ENCODE data around the gene NMRK1. TPM values are rescaled to one million over a fixed set of nuclear protein-coding genes. Genes with fewer than 3 reads are reported as not detected.

Gene NMRK1
- total and polyA plus RNA-seq, 2 of the 13 experiments (the other 11 are each of a cell fraction or from before 2014, with no cell fraction given) = 9.1 to 12.9 TPM

DNA sequence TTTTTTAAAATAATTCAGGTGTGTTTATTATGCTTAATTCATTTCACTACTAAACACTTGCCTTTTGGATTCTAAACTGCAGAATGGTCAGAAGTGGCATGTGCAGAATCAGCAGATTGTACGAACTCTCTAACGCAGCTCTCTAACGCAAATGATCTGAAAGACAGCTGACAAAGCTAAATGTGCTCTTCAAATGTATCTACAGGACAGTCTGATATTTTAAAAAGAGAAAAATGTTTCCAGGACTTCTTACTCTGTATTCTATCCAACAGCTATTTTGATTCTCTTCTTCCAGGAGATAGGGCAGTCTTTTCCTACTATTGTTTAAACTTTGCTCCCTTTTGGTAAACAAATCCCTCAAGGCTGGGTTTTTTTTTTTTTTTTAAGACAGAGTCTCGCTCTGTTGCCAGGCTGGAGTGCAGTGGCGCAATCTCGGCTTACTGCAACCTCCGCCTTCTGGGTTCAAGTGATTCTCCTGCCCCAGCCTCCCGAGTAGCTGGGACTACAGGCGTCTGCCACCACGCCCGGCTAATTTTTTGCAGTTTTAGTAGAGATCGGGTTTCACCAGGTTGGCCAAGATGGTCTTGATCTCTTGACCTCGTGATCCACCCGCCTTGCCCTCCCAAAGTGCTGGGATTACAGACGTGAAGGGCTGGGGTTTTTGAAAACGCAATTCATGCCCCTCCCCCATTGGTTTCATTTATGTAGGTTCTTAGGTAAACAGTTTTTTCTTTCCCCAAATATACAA lies 1.2 kb downstream of the NMRK1 start (continued):
- TF ChIP-seq ZNF549 (CRISPR knock-in tag; IDR thresholded peaks at IDR 0.05) (no peak), KAT2B (IDR thresholded peaks at IDR 0.05; ENCODE audit: borderline replicate concordance, low read depth, low read length) (no peak), RFX3 (CRISPR knock-in tag; IDR thresholded peaks at IDR 0.05) (no peak), TBL1XR1 (IDR thresholded peaks at IDR 0.05; ENCODE audit: borderline replicate concordance, low read length, partially characterized antibody) (no peak), HOXA3 (CRISPR knock-in tag; IDR thresholded peaks at IDR 0.05) (0 out of 2 replicates have a peak, but pooled peaks have one; percentile 19), ELF1 (CRISPR knock-in tag; IDR thresholded peaks at IDR 0.05) (no peak), ZNF792 (CRISPR knock-in tag; IDR thresholded peaks at IDR 0.05) (no peak), ZNF34 (CRISPR knock-in tag; IDR thresholded peaks at IDR 0.05; ENCODE audit: borderline replicate concordance) (no peak), GPN1 (CRISPR knock-in tag; IDR thresholded peaks at IDR 0.05; ENCODE audit: borderline replicate concordance) (no peak), DNMT3B (CRISPR knock-in tag; conservative IDR thresholded peaks at IDR 0.05) (no peak), MATR3 (CRISPR knock-in tag; IDR thresholded peaks at IDR 0.05) (no peak), ZNF777 (CRISPR knock-in tag; IDR thresholded peaks at IDR 0.05) (no peak), KMT2B (CRISPR knock-in tag; IDR thresholded peaks at IDR 0.05) (no peak; the same call in 1 of the 2 replicates), CHD2 (IDR thresholded peaks at IDR 0.05; ENCODE audit: low read depth, low read length) (no peak), HOXA5 (CRISPR knock-in tag; IDR thresholded peaks at IDR 0.05) (no peak), ZNF543 (CRISPR knock-in tag; IDR thresholded peaks at IDR 0.05) (no peak), NFKBIZ (CRISPR knock-in tag; IDR thresholded peaks at IDR 0.05) (no peak), ZFP37 (CRISPR knock-in tag; IDR thresholded peaks at IDR 0.05; ENCODE audit: borderline replicate concordance) (no peak), ZNF44 (CRISPR knock-in tag; IDR thresholded peaks at IDR 0.05) (no peak), ZFX (CRISPR knock-in tag; IDR thresholded peaks at IDR 0.05; ENCODE audit: low read depth) (no peak)
- TF ChIP-seq, protein P1, sequence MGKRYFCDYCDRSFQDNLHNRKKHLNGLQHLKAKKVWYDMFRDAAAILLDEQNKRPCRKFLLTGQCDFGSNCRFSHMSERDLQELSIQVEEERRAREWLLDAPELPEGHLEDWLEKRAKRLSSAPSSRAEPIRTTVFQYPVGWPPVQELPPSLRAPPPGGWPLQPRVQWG (CRISPR knock-in tag; IDR thresholded peaks at IDR 0.05; ENCODE audit: borderline replicate concordance, low read depth) = no peak
- TF ChIP-seq, protein P2, sequence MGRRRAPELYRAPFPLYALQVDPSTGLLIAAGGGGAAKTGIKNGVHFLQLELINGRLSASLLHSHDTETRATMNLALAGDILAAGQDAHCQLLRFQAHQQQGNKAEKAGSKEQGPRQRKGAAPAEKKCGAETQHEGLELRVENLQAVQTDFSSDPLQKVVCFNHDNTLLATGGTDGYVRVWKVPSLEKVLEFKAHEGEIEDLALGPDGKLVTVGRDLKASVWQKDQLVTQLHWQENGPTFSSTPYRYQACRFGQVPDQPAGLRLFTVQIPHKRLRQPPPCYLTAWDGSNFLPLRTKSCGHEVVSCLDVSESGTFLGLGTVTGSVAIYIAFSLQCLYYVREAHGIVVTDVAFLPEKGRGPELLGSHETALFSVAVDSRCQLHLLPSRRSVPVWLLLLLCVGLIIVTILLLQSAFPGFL (CRISPR knock-in tag; IDR thresholded peaks at IDR 0.05) = no peak
- TF ChIP-seq, protein P3, sequence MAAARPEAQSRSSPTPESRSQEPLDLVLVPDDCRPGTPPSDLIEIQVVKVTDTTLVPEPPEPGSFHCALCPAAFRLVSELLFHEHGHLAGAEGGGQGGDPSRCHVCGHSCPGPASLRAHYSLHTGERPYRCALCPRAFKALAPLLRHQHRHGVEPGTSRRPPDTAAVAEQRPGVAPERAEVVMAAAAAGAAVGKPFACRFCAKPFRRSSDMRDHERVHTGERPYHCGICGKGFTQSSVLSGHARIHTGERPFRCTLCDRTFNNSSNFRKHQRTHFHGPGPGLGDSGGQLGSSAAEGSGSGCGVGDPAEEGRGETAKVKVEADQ (CRISPR knock-in tag; IDR thresholded peaks at IDR 0.05; ENCODE audit: borderline replicate concordance) = no peak
- TF ChIP-seq, protein P4, sequence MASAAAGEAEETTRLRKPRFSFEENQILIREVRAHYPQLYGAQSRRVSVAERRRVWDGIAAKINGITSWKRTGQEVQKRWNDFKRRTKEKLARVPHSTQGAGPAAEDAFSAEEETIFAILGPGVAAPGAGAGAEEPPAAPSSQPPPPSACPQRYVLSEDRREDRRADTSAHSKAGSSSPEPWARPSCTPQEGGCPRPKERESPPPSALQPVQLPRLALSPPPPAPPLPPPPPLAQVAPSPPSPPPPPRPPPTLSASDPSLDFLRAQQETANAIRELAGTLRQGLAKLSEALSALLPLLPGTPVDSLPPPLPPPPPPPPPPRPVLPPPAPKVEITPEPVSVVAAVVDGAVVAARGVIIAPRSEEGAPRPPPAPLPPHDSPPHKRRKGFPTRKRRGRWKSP (CRISPR knock-in tag; IDR thresholded peaks at IDR 0.05) = no peak
- TF ChIP-seq, protein P5, sequence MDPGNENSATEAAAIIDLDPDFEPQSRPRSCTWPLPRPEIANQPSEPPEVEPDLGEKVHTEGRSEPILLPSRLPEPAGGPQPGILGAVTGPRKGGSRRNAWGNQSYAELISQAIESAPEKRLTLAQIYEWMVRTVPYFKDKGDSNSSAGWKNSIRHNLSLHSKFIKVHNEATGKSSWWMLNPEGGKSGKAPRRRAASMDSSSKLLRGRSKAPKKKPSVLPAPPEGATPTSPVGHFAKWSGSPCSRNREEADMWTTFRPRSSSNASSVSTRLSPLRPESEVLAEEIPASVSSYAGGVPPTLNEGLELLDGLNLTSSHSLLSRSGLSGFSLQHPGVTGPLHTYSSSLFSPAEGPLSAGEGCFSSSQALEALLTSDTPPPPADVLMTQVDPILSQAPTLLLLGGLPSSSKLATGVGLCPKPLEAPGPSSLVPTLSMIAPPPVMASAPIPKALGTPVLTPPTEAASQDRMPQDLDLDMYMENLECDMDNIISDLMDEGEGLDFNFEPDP (CRISPR knock-in tag; conservative IDR thresholded peaks at IDR 0.05) = no peak
- TF ChIP-seq, protein P6, sequence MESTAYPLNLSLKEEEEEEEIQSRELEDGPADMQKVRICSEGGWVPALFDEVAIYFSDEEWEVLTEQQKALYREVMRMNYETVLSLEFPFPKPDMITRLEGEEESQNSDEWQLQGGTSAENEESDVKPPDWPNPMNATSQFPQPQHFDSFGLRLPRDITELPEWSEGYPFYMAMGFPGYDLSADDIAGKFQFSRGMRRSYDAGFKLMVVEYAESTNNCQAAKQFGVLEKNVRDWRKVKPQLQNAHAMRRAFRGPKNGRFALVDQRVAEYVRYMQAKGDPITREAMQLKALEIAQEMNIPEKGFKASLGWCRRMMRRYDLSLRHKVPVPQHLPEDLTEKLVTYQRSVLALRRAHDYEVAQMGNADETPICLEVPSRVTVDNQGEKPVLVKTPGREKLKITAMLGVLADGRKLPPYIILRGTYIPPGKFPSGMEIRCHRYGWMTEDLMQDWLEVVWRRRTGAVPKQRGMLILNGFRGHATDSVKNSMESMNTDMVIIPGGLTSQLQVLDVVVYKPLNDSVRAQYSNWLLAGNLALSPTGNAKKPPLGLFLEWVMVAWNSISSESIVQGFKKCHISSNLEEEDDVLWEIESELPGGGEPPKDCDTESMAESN (CRISPR knock-in tag; conservative IDR thresholded peaks at IDR 0.05) = no peak

Data from HepG2 (cell line).